ENCODE data around the gene CHST8.

CHST8 gene

DNA sequence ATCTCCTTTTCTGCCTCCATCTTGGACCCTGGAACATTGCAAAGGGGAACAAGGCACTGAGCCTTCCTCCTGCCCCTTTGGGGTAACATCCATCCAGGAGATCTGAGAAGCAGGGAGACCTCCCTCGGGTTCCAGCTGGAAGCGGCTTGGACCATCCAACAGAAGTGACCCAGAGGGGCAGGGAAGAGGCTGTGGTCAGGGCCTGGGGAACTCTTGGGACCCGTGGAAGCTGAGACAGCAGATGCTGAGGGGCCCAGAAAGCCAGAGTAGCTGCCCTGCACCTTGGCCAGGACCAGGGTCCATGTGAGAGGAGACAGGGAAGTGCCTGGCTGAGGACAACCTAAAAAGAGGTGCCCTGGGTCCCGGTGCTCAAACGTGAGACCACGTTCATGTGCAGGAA, 153.0 kb downstream of the CHST8 start:
- no peaks in the 10 kb centered on the region for H3K36me3 Mint-ChIP-seq
- H3K4me3 Mint-ChIP-seq: no peak overlapping the region
- H3K4me1 Mint-ChIP-seq: peaks cover 21% of the 10 kb centered on the region
- no peak overlapping the region for H3K27ac Mint-ChIP-seq
- ATAC-seq: no peak
- no peak for DNase-seq (ENCODE audit: low spot score in 2 of 2)
- H3K9me3 Mint-ChIP-seq: no peaks in the 10 kb centered on the region

DNA sequence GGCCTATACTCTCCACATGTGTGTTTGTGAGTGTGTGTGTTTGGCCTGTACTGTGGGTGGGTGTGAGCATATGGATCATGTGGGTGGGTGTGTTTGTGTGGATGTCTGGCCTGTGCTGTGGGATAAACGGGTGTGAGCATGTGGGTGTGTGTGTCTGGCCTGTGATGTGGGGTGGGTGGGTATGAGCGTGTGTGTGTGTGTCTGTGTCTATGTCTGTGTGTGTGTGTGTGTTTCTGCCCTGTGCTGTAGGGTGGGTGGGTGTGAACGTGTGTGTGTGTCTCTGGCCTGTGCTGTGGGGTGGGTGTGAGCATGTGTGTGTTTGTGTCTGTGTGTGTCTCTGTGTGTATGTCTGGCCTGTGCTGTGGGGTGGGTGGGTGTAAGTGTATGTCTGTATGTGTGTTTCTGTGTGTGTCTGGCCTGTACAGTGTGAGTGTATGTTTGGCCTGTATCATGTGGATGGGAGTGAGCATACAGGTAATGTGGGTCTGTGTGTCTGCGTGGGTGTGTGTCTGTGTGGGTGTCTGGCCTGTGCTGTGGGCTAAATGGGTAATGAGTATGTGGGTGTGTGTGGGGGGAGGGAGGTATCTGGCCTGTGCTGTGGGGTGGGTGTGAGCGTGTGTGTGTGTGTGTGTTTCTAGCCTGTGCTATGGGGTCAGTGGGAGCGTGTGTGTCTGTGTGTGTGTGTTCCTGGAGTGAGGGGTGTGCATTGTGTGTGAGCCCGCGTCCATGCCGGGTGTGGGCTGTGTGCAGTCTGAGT, 154.2 kb downstream of the CHST8 start:
- DNase-seq (ENCODE audit: low spot score in 2 of 2): no peak
- Mint-ChIP-seq H3K36me3 (no peaks in the 10 kb centered on the region), H3K4me3 (no peak overlapping the region), H3K9me3 (no peaks in the 10 kb centered on the region), H3K27ac (no peak overlapping the region), H3K4me1 (peaks cover 21% of the 10 kb centered on the region)
- no peak for ATAC-seq

- ATAC-seq: no peak
- Mint-ChIP-seq H3K36me3 (no peaks in the 10 kb centered on the region), H3K27ac (no peak overlapping the region), H3K4me1 (peaks cover 21% of the 10 kb centered on the region), H3K9me3 (no peaks in the 10 kb centered on the region), H3K4me3 (no peak overlapping the region)
- DNase-seq (ENCODE audit: low spot score in 2 of 2): no peak
Observed at GRCh38 chr19:33777351-33777750, 155.6 kb downstream of the CHST8 start.

DNA sequence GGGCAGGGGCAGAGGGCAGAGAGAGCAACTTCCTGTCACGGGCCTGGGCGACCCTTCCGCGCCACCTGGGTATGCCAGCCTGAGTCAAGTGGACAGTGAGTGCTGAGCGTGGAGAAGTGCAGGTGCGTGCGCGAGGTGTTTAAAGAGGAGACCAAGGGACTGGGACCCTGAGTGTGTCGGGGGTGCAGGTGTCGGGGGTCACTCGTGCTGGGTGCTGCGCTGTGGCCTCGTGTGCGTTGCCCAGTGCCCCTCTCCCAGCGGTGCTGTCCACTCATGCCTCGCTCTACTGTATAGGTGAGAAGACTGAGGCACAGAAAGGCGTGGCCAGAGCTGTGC, 156.0 kb downstream of the CHST8 start:
- no peaks in the 10 kb centered on the region for H3K36me3 Mint-ChIP-seq
- no peak for ATAC-seq
- H3K4me1 Mint-ChIP-seq: peaks cover 21% of the 10 kb centered on the region
- DNase-seq (ENCODE audit: low spot score in 2 of 2): no peak
- H3K9me3 Mint-ChIP-seq: no peaks in the 10 kb centered on the region
- no peak overlapping the region for H3K27ac Mint-ChIP-seq
- H3K4me3 Mint-ChIP-seq: no peak overlapping the region

GRCh38 chr19:33778089-33778791, 156.5 kb downstream of the CHST8 start:
- peak; percentile 84 for ATAC-seq
- Mint-ChIP-seq H3K4me3 (peak overlapping the region; percentile 3), H3K4me1 (peaks cover 21% of the 10 kb centered on the region), H3K9me3 (no peaks in the 10 kb centered on the region), H3K27ac (no peak overlapping the region), H3K36me3 (no peaks in the 10 kb centered on the region)
- DNase-seq (ENCODE audit: low spot score in 2 of 2): peak; percentile 93 to 94

DNA sequence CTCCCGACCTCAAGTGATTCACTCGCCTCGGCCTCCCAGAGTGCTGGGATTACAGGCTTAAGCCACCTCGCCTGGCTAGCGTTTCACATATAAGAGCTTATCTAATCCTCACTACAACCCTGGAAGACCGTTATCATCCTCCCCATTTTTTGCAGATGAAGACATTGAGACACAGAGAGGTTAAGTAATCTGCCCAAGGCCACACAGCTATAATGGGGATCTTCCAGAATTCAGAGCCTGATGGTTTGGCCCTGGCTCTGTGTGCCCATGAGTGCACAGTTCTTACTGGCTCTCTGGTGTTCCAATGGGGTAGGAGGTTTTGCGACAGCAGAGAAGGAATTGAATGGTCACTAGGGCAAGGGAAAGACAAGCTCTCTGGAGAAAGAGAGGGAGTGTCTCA, 158.1 kb downstream of the CHST8 start:
- no peak for ATAC-seq
- Mint-ChIP-seq H3K27ac (no peak overlapping the region), H3K4me3 (no peak overlapping the region), H3K9me3 (no peaks in the 10 kb centered on the region), H3K36me3 (no peaks in the 10 kb centered on the region), H3K4me1 (peaks cover 24% of the 10 kb centered on the region)
- DNase-seq (ENCODE audit: low spot score in 2 of 2): no peak

DNA sequence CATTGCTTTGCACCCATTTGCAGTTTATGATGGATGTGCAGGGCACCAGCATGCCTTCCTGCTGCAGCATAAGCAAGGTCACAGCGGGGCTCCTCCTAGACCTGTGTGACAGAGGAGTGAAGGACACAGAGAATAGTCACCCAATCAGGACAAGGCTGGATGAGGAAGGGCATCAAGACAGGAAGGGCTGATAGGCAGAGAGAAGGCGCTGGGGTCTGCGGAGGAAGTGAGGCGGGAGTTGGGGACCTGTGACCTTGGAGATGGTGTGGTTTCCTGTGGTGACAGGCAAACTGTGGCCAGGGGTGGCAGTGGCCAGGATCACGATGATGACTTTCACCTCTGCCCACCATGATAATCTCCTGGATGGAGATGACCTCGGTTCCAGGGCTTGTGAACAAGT, 158.5 kb downstream of the CHST8 start:
- H3K9me3 Mint-ChIP-seq: no peaks in the 10 kb centered on the region
- ATAC-seq (no peak), DNase-seq (ENCODE audit: low spot score in 2 of 2) (no peak)
- no peak overlapping the region for H3K27ac Mint-ChIP-seq
- peaks cover 28% of the 10 kb centered on the region for H3K4me1 Mint-ChIP-seq
- no peaks in the 10 kb centered on the region for H3K36me3 Mint-ChIP-seq
- no peak overlapping the region for H3K4me3 Mint-ChIP-seq

DNA sequence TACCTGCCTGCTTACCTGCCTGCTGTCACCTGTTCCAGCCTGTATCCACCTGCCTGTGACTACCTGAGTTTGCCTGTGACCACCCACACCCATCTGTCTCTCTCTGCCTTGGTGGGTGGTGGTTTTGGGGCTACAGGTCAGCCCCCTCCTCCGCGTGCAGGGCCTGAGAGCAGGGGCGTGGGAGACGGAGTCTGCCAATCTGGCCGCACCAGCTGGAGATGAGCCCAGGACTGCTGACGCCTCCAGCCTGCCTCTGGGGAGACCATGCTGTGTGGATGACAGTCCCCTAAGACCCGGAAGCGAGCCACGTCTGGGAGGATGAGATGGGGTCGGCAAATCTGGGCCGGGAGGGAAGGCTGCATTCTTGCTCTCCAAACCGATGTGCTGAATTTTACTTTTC, 159.0 kb downstream of the CHST8 start:
- Mint-ChIP-seq H3K4me1 (peaks cover 30% of the 10 kb centered on the region), H3K27ac (no peak overlapping the region), H3K36me3 (no peaks in the 10 kb centered on the region), H3K9me3 (no peaks in the 10 kb centered on the region), H3K4me3 (no peak overlapping the region)
- DNase-seq (ENCODE audit: low spot score in 2 of 2): no peak
- ATAC-seq: no peak

DNA sequence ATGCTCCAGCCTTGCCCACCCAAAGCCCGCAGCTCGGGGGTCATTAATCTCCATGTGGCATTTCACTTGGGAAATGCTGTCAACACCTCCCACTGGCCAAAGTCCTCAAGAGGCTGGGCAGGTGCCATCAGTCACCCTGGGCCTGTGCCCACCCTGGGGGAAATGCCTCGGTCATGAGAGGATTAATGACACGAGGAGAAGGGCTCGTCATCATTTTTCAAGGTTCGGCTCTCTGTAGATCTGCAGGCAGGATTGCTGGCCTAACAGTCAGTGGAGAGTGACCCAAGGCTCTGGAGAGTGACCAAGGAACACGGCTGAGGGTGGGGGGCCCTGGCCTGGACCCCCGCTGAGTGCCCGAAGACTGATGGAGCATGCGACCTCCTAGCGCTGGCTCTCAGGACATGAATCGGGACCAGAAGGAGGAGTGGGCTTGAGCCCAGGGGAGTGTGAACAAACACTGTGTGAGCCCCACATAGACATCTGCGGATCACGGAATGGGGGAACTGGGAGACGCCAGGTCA, 159.7 kb downstream of the CHST8 start:
- H3K9me3 Mint-ChIP-seq: no peaks in the 10 kb centered on the region
- no peak for DNase-seq (ENCODE audit: low spot score in 2 of 2)
- no peak for ATAC-seq
- no peaks in the 10 kb centered on the region for H3K36me3 Mint-ChIP-seq
- H3K4me1 Mint-ChIP-seq: peaks cover 30% of the 10 kb centered on the region
- H3K4me3 Mint-ChIP-seq: no peak overlapping the region
- H3K27ac Mint-ChIP-seq: no peak overlapping the region

DNA sequence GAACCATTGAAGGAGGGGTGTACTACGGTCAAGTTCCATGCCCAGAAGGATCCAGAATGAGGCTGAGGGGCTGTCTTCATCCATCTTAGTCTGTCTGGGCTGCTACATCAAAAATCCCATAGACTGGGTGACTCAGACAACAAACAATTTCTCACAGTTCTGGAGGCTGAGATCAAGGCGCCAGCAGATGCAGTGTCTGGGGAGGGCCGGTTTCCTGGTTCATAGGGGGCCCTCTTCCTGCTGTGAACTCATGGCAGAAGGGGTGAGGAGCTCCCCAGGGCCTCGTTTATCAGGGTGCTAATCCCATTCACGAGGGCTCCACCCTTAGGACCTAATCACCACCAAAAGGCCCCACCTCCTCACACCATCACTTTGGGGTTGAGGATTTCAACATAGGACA, 160.2 kb downstream of the CHST8 start:
- H3K9me3 Mint-ChIP-seq: no peaks in the 10 kb centered on the region
- H3K27ac Mint-ChIP-seq: peak overlapping the region; percentile 55
- DNase-seq (ENCODE audit: low spot score in 2 of 2) (no peak), ATAC-seq (no peak)
- no peaks in the 10 kb centered on the region for H3K36me3 Mint-ChIP-seq
- H3K4me1 Mint-ChIP-seq: peaks cover 30% of the 10 kb centered on the region
- no peak overlapping the region for H3K4me3 Mint-ChIP-seq

- no peak for ATAC-seq
- Mint-ChIP-seq H3K36me3 (no peaks in the 10 kb centered on the region), H3K9me3 (no peaks in the 10 kb centered on the region), H3K4me1 (peaks cover 16% of the 10 kb centered on the region), H3K4me3 (no peak overlapping the region), H3K27ac (no peak overlapping the region)
- DNase-seq (ENCODE audit: low spot score in 2 of 2): no peak
Observed at GRCh38 chr19:33784432-33784831, 162.7 kb downstream of the CHST8 start.

- Mint-ChIP-seq H3K27ac (no peak overlapping the region), H3K36me3 (no peaks in the 10 kb centered on the region), H3K4me1 (peaks cover 16% of the 10 kb centered on the region), H3K4me3 (no peak overlapping the region), H3K9me3 (no peaks in the 10 kb centered on the region)
- ATAC-seq (no peak), DNase-seq (ENCODE audit: low spot score in 2 of 2) (no peak)
Observed at GRCh38 chr19:33785795-33786194, 164.0 kb downstream of the CHST8 start.

DNA sequence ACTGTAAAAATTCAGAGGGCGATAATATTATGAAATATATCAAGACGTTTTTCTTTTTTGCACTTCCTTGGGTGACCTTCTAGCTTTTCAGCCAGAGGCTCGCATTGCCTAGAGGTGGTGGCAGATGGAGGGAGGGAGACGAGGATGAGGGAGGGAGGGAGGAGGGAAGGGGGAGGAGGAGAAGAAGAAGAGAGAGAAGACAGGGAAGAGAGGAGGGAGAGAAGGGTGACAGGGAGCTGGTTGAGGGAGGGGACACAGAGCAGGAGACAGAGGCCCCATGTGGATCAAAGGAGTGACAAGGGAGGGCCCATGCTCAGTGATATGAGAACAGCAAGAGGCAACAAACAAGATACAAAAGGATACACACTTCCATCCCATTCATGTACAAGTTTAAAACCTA, 166.9 kb downstream of the CHST8 start:
- Mint-ChIP-seq H3K9me3 (no peaks in the 10 kb centered on the region), H3K4me1 (peaks cover 16% of the 10 kb centered on the region), H3K27ac (no peak overlapping the region), H3K36me3 (no peaks in the 10 kb centered on the region), H3K4me3 (no peak overlapping the region)
- no peak for ATAC-seq
- DNase-seq (ENCODE audit: low spot score in 2 of 2): no peak

- H3K36me3 Mint-ChIP-seq: no peaks in the 10 kb centered on the region
- ATAC-seq (no peak), DNase-seq (ENCODE audit: low spot score in 2 of 2) (no peak)
- no peak overlapping the region for H3K27ac Mint-ChIP-seq
- no peaks in the 10 kb centered on the region for H3K9me3 Mint-ChIP-seq
- H3K4me3 Mint-ChIP-seq: no peak overlapping the region
- peaks cover 16% of the 10 kb centered on the region for H3K4me1 Mint-ChIP-seq
Observed at GRCh38 chr19:33789344-33789743, 167.6 kb downstream of the CHST8 start.

- Mint-ChIP-seq H3K4me3 (peak overlapping the region; percentile 66), H3K4me1 (no peaks in the 10 kb centered on the region), H3K27ac (no peak overlapping the region), H3K9me3 (no peaks in the 10 kb centered on the region), H3K36me3 (no peaks in the 10 kb centered on the region)
- ATAC-seq (no peak), DNase-seq (ENCODE audit: low spot score in 2 of 2) (no peak)
Observed at GRCh38 chr19:33794683-33795369, 173.1 kb downstream of the CHST8 start.

Measured in stimulated activated effector memory CD8-positive, alpha-beta T cell treated with anti-CD3 and anti-CD28 coated beads, Interleukin-12 subunit alpha, Interleukin-12 subunit beta, amount 100 ng/mL, for 72 hours (primary cell).